ENCODE results near the gene POU2F3. TPM values are rescaled to one million over a fixed set of nuclear protein-coding genes. Genes with fewer than 3 reads are reported as not detected.

The POU2F3 gene
- total RNA-seq, 1 experiment from 2014 or later = not detected

GRCh38 chr11:120346233-120346632 lies 106.3 kb downstream of the POU2F3 start:
- ATAC-seq = 0 out of 2 replicates have a peak, but pooled peaks have one; percentile 29
- Histone ChIP-seq H3K9me3 (ENCODE audit: control insufficient read depth, insufficient read depth, low read depth, low read length) (no peaks in the 10 kb centered on the region), H3K36me3 (ENCODE audit: control insufficient read depth, insufficient read depth, low read length) (no peaks in the 10 kb centered on the region), H3K27me3 (ENCODE audit: control insufficient read depth, insufficient read depth, low read length) (no peaks in the 10 kb centered on the region), H3K4me1 (ENCODE audit: control insufficient read depth, insufficient read depth, low read length) (peaks cover 76% of the 10 kb centered on the region), H3K27ac (ENCODE audit: low read length) (no peak overlapping the region), H3K4me3 (ENCODE audit: low read depth in 2 of 2, low read length in 2 of 2) (no peak overlapping the region)
- DNase-seq (ENCODE audit: low read depth, low spot score) = no peak
- BruUV-seq (replicated peaks) = no TSS peak
- in situ Hi-C loops (cut with HindIII; ENCODE audit: low pct_unique_long_range_greater_than_20kb, low sequenced_read_pairs) (no loop called here), intact Hi-C loops (cut with micrococcal nuclease; ENCODE audit: unreplicated experiment) (no loop called here)
- ChIA-PET CTCF (interaction anchor here (0.7 kb wide), 1 partner anchor 86 kb away, joined by 3 read pairs; no protein-coding TSS in a partner anchor), POLR2A (no interaction called here)
- TF ChIP-seq POLR2AphosphoS5 (IDR thresholded peaks at IDR 0.05; ENCODE audit: low read depth, low read length) (no peak), SIN3A (IDR thresholded peaks at IDR 0.05; ENCODE audit: borderline replicate concordance, insufficient read depth, low read depth, low read length) (no peak), TCF7L2 (IDR thresholded peaks at IDR 0.05; ENCODE audit: low read depth, low read length) (no peak), REST (IDR thresholded peaks at IDR 0.05; ENCODE audit: insufficient read depth in 1 of 2, low read depth in 2 of 2, low read length in 1 of 2) (no peak), CTCF (IDR thresholded peaks at IDR 0.05) (no peak)

- H3K27me3 ChIP-seq (ENCODE audit: control insufficient read depth, insufficient read depth, low read length) = no peaks in the 10 kb centered on the region
- no peak overlapping the region for H3K27ac ChIP-seq (ENCODE audit: low read length)
- H3K4me3 ChIP-seq (ENCODE audit: low read depth in 2 of 2, low read length in 2 of 2) = no peak overlapping the region
- no peaks in the 10 kb centered on the region for H3K36me3 ChIP-seq (ENCODE audit: control insufficient read depth, insufficient read depth, low read length)
- peaks cover 56% of the 10 kb centered on the region for H3K4me1 ChIP-seq (ENCODE audit: control insufficient read depth, insufficient read depth, low read length)
- no peak for TF ChIP-seq REST (IDR thresholded peaks at IDR 0.05; ENCODE audit: insufficient read depth in 1 of 2, low read depth in 2 of 2, low read length in 1 of 2)
- no peak for TF ChIP-seq SIN3A (IDR thresholded peaks at IDR 0.05; ENCODE audit: borderline replicate concordance, insufficient read depth, low read depth, low read length)
- TF ChIP-seq CTCF (IDR thresholded peaks at IDR 0.05) = no peak
- no peak for TF ChIP-seq POLR2AphosphoS5 (IDR thresholded peaks at IDR 0.05; ENCODE audit: low read depth, low read length)
- TF ChIP-seq TCF7L2 (IDR thresholded peaks at IDR 0.05; ENCODE audit: low read depth, low read length) = no peak
- no TSS peak for BruUV-seq (replicated peaks)
- POLR2A ChIA-PET = no interaction called here
- no peaks in the 10 kb centered on the region for H3K9me3 ChIP-seq (ENCODE audit: control insufficient read depth, insufficient read depth, low read depth, low read length)
- in situ Hi-C loops (cut with HindIII; ENCODE audit: low pct_unique_long_range_greater_than_20kb, low sequenced_read_pairs) (no loop called here), intact Hi-C loops (cut with micrococcal nuclease; ENCODE audit: unreplicated experiment) (no loop called here)
- CTCF ChIA-PET = no interaction called here
- ATAC-seq (no peak), DNase-seq (ENCODE audit: low read depth, low spot score) (no peak)
These were observed 110.7 kb downstream of the POU2F3 start for GRCh38 chr11:120350637-120351036.
